Measurements from ENCODE around the gene IMMT. TPM values are rescaled to one million over a fixed set of nuclear protein-coding genes. Genes with fewer than 3 reads are reported as not detected.

IMMT gene
- 45.5 and 67.5 TPM in 2 replicates for total RNA-seq

DNA sequence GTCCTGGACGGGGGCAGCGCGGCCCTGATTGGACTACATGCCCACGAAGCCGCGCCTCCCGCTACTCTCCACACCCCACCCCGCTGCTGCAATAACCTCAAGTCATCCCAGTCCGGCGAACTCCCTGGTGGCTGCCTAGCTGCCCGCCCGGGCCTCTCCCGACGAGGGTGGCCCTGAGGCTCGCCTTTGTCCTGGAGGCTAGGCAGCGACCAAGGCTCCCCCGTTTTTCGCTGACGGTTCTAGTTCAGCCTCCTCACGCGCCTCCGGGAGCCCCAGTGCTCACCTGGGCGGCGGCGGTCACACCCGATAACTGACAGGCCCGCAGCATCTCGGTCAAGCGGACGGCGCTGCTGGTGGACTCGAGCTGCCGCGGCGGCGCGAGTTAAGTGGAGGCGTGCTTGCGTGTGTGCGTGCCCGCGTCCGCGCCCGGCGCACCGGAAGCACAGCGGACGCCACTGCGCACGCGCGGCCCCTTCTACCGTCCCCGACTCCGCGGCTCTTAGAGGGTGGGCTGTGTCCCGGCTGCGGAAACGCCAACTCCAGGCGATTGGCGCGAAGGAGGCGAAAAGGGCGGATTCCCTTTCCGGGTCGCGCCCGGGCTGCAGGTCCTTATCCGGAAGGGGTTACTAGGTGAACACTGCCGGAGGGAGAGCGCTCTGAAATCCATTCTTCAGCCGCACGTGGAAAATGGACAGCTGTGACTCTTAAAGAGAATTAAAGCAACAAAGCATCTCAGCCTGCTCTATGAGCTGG lies at the start of gene IMMT:
TSS of gene IMMT (minus strand) at position 408 of the 753 bp plus-strand sequence. CDS start at position 328, 80 bp downstream.

DNA sequence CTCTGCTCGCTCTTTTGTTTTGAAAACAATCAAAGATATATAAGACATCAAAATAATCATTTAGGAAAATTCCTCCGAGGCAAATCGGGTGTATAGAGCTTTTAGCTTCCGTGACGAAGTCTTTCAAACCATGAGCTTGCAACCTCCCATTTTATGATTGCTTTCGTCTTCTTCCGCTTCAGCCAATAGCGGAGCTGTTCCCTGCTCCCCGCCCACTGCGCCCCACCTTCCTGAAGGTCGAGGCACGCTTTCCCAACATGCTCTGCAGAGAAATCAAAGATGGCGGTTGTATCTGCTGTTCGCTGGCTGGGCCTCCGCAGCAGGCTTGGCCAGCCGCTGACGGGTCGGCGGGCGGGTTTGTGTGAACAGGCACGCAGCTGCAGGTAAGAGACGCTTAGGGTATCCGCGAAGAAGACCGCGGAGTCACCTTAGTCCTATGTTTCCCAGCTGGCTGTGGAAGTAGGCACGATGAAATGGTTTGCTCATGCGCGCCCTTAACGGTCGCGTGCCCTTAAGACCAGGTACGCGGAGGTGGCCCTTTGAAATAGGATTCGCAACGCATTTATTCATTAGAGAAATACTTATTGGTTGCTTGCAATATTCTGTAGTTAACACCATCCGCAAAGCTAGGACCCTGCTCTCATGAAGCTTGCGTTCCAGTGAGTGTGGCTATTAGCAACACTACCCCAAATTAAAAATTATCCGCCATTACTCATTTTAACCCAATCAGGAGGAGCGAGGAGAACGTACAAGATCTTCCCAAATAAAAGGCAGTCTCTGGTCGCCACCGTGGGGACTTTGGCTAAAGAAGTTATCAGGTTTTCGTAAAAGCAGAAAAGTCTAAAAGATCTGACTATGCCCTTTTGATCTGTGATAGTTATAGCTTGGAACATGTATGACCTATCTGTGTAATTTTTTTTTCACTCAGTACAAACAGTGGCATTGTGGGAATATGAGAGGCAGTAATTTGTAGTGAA lies 89.0 kb downstream of the IMMT start, which contains the start of gene PTCD3:
TSS of gene PTCD3 (plus strand) at position 267 of the 977 bp plus-strand sequence. CDS start at position 280, 13 bp downstream.

GRCh38 chr2:86105252-86105968 lies 89.9 kb downstream of the IMMT start, which contains the start of gene POLR1A:
TSS of gene POLR1A (minus strand) at chr2:86105886. CDS start at chr2:86105776, 110 bp downstream.

Other genes starting within 250 kb of the IMMT start
- gene POLR1A, start 89.6 kb downstream of the IMMT start, total RNA-seq, result 16.7 and 18.5 TPM in 2 replicates
- gene PTCD3, start 89.2 kb downstream of the IMMT start, total RNA-seq, result 117 and 196 TPM in 2 replicates
- gene MRPL35, start 4.0 kb upstream of the IMMT start, total RNA-seq, result 39.0 and 49.2 TPM in 2 replicates
- gene REEP1, start 142.2 kb upstream of the IMMT start, total RNA-seq, result 0.15 TPM in 1 of 2 replicates, not detected in the other
- 21.3 and 24.4 TPM in 2 replicates for gene KDM3A, start 245.9 kb upstream of the IMMT start, total RNA-seq